ENCODE data around the gene SEPTIN14. TPM values are rescaled to one million over a fixed set of nuclear protein-coding genes. Genes with fewer than 3 reads are reported as not detected.

The SEPTIN14 gene
- polyA plus RNA-seq, 1 donor from 2014 or later, result not detected

DNA sequence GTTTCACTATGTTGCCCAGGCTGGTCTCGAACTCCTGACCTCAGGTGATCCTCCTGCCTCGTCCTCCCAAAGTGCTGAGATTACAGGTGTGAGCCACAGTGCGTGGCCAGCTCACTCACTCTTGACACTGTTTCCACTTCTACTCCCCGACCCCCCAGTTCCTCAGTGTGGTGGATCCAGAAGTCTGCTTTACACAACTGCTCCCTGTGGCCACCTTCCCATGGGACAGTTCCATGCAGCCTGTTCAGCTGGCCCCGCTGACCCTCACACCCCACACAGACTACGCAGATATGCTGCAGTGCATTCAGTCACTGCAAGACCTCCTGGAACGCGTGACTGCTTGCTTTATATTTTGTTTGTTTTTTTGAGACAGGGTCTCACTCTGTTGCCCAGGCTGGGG lies 86.4 kb downstream of the SEPTIN14 start:
- Histone ChIP-seq H3K27me3 (ENCODE audit: insufficient read depth, low read depth, low read length) (no peaks in the 10 kb centered on the region), H3K4me2 (ENCODE audit: low read length) (no peak overlapping the region), H3K4me3 (ENCODE audit: low read length) (no peak overlapping the region), H3F3A (ENCODE audit: insufficient read depth, low read length, poor library complexity, severe bottlenecking) (no peaks in the 10 kb centered on the region), H4K20me1 (ENCODE audit: insufficient read depth) (no peaks in the 10 kb centered on the region), H2AFZ (ENCODE audit: low read depth, low read length) (no peak overlapping the region), H3K36me3 (ENCODE audit: insufficient read depth, low read length) (no peaks in the 10 kb centered on the region), H3K9me2 (ENCODE audit: insufficient read depth, low read length) (no peaks in the 10 kb centered on the region), H3K9me3 (ENCODE audit: low read length) (no peaks in the 10 kb centered on the region), H3K27ac (ENCODE audit: low read length) (no peak overlapping the region), H3K9ac (ENCODE audit: low read length) (no peak overlapping the region), H3K79me2 (replicated peaks; ENCODE audit: insufficient read depth, low read length) (no peaks in the 10 kb centered on the region)
- TF ChIP-seq MXI1 (conservative IDR thresholded peaks at IDR 0.05; ENCODE audit: poor library complexity, severe bottlenecking), result no peak
- TF ChIP-seq POLR2AphosphoS5 (IDR thresholded peaks at IDR 0.05), result no peak
- TF ChIP-seq REST (IDR thresholded peaks at IDR 0.05; ENCODE audit: borderline replicate concordance), result no peak

DNA sequence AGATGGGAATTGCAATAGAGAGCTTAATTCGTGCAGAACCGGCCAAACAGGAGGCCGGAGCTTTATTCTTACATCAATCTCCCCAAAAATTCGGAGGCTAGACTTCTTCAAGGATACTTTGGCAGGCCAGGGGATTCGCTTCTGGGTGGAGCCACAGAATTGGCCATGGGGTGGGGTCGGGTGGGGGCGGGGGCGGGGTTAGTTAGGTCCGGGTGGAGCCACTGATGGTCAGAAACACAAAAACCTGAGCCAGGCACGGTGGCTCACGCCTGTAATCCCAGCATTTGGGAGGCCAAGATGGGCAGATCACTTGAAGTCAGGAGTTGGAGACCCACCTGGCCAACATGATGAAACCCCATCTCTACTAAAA lies 87.5 kb downstream of the SEPTIN14 start:
- TF ChIP-seq REST (IDR thresholded peaks at IDR 0.05; ENCODE audit: borderline replicate concordance) (no peak), TAF1 (IDR thresholded peaks at IDR 0.05; ENCODE audit: low read depth) (no peak), RAD21 (conservative IDR thresholded peaks at IDR 0.05) (no peak), MXI1 (conservative IDR thresholded peaks at IDR 0.05; ENCODE audit: poor library complexity, severe bottlenecking) (no peak), EP300 (conservative IDR thresholded peaks at IDR 0.05; ENCODE audit: poor library complexity, severe bottlenecking) (no peak), EZH2 (IDR thresholded peaks at IDR 0.05; ENCODE audit: borderline replicate concordance, insufficient read depth, low read length, poor library complexity, severe bottlenecking) (no peak), SMC3 (conservative IDR thresholded peaks at IDR 0.05; ENCODE audit: poor library complexity) (no peak), POLR2AphosphoS5 (IDR thresholded peaks at IDR 0.05) (no peak)
- TF ChIP-seq, protein P1, sequence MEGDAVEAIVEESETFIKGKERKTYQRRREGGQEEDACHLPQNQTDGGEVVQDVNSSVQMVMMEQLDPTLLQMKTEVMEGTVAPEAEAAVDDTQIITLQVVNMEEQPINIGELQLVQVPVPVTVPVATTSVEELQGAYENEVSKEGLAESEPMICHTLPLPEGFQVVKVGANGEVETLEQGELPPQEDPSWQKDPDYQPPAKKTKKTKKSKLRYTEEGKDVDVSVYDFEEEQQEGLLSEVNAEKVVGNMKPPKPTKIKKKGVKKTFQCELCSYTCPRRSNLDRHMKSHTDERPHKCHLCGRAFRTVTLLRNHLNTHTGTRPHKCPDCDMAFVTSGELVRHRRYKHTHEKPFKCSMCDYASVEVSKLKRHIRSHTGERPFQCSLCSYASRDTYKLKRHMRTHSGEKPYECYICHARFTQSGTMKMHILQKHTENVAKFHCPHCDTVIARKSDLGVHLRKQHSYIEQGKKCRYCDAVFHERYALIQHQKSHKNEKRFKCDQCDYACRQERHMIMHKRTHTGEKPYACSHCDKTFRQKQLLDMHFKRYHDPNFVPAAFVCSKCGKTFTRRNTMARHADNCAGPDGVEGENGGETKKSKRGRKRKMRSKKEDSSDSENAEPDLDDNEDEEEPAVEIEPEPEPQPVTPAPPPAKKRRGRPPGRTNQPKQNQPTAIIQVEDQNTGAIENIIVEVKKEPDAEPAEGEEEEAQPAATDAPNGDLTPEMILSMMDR (IDR thresholded peaks at IDR 0.05; ENCODE audit: poor library complexity, severe bottlenecking), result no peak
- H3K79me2 ChIP-seq (replicated peaks; ENCODE audit: insufficient read depth, low read length), result no peaks in the 10 kb centered on the region
- no peak overlapping the region for H3K9ac ChIP-seq (ENCODE audit: low read length)
- H3K36me3 ChIP-seq (ENCODE audit: insufficient read depth, low read length), result no peaks in the 10 kb centered on the region
- H3F3A ChIP-seq (ENCODE audit: insufficient read depth, low read length, poor library complexity, severe bottlenecking), result no peaks in the 10 kb centered on the region
- no peak overlapping the region for H3K4me2 ChIP-seq (ENCODE audit: low read length)
- no peaks in the 10 kb centered on the region for H3K9me2 ChIP-seq (ENCODE audit: insufficient read depth, low read length)
- no peaks in the 10 kb centered on the region for H4K20me1 ChIP-seq (ENCODE audit: insufficient read depth)
- H3K4me3 ChIP-seq (ENCODE audit: low read length), result no peak overlapping the region
- H2AFZ ChIP-seq (ENCODE audit: low read depth, low read length), result no peak overlapping the region
- no peaks in the 10 kb centered on the region for H3K27me3 ChIP-seq (ENCODE audit: insufficient read depth, low read depth, low read length)
- no peak overlapping the region for H3K27ac ChIP-seq (ENCODE audit: low read length)
- H3K9me3 ChIP-seq (ENCODE audit: low read length), result no peaks in the 10 kb centered on the region
